BE2C (cell line): Measurements from ENCODE around the gene FOXO6.

Experiments
- DNase-seq: peaks from one replicate; pipeline ENCODE4 v3.0.0-alpha.2; 2020
- H3K27me3 ChIP-seq: fragments of 250-450 bp; sonication (Bioruptor Pico); 2 replicates; pipeline ENCODE4 v1.5.1; 2020; ENCODE audit warnings: mild to moderate bottlenecking
- H3K36me3 ChIP-seq: fragments of 250-450 bp; sonication (Bioruptor Pico); 2 replicates; pipeline ENCODE4 v1.5.1; 2020; ENCODE audit warnings: mild to moderate bottlenecking
- H3K4me1 ChIP-seq: fragments of 250-450 bp; sonication (Bioruptor Pico); 2 replicates; pipeline ENCODE4 v1.5.1; 2020
- H3K4me3 ChIP-seq: 2 replicates; pipeline ENCODE4 v1.5.1; 2011; ENCODE audit warnings: low read depth, low read length
- H3K9me3 ChIP-seq: fragments of 250-450 bp; sonication (Bioruptor Pico); 2 replicates; pipeline ENCODE4 v1.5.1; 2020
- CTCF ChIP-seq: IDR thresholded peaks from 2 replicates; pipeline ENCODE4 v1.5.1; 2012; ENCODE audit warnings: mild to moderate bottlenecking, low read depth, low read length

The FOXO6 gene

GRCh38 chr1:41348394-41348793 is 12.8 kb upstream of the FOXO6 start:
- H3K9me3 ChIP-seq: no peaks in the 10 kb centered on the region
- no peaks in the 10 kb centered on the region for H3K4me1 ChIP-seq
- no peaks in the 10 kb centered on the region for H3K27me3 ChIP-seq
- H3K36me3 ChIP-seq: no peaks in the 10 kb centered on the region
- DNase-seq: no peak
- no peak for TF ChIP-seq CTCF
- H3K4me3 ChIP-seq: no peak overlapping the region

- Histone ChIP-seq H3K27me3 (no peaks in the 10 kb centered on the region), H3K9me3 (no peaks in the 10 kb centered on the region), H3K36me3 (no peaks in the 10 kb centered on the region), H3K4me3 (no peak overlapping the region), H3K4me1 (no peaks in the 10 kb centered on the region)
- TF ChIP-seq CTCF: no peak
- no peak for DNase-seq
These were observed 11.7 kb upstream of the FOXO6 start for GRCh38 chr1:41349361-41350054.

GRCh38 chr1:41350055-41350378 is 11.2 kb upstream of the FOXO6 start:
- H3K27me3 ChIP-seq: no peaks in the 10 kb centered on the region
- no peaks in the 10 kb centered on the region for H3K4me1 ChIP-seq
- no peaks in the 10 kb centered on the region for H3K36me3 ChIP-seq
- no peaks in the 10 kb centered on the region for H3K9me3 ChIP-seq
- DNase-seq: no peak
- no peak overlapping the region for H3K4me3 ChIP-seq
- TF ChIP-seq CTCF: no peak

- no peaks in the 10 kb centered on the region for H3K4me1 ChIP-seq
- no peak overlapping the region for H3K4me3 ChIP-seq
- no peaks in the 10 kb centered on the region for H3K9me3 ChIP-seq
- DNase-seq: no peak
- no peaks in the 10 kb centered on the region for H3K27me3 ChIP-seq
- no peaks in the 10 kb centered on the region for H3K36me3 ChIP-seq
- TF ChIP-seq CTCF: no peak
These were observed 9.7 kb upstream of the FOXO6 start for GRCh38 chr1:41351262-41352151.

- no peak for DNase-seq
These were observed 7.5 kb upstream of the FOXO6 start for GRCh38 chr1:41353744-41354143.

More at GRCh38 chr1:41353744-41354143, 7.5 kb upstream of the FOXO6 start:
- Histone ChIP-seq H3K27me3 (no peaks in the 10 kb centered on the region), H3K4me3 (no peak overlapping the region), H3K4me1 (peaks cover 8% of the 10 kb centered on the region), H3K36me3 (no peaks in the 10 kb centered on the region), H3K9me3 (no peaks in the 10 kb centered on the region)
- TF ChIP-seq CTCF: no peak
